Mesothelial cell of epicardium (in vitro differentiated cells): ENCODE measurements around the gene WRNIP1. TPM values are rescaled to one million over a fixed set of nuclear protein-coding genes. Genes with fewer than 3 reads are reported as not detected.

Experiments
- DNase-seq, 2 experiments: peaks; one replicate each; pipeline ENCODE4 v3.0.0; 2021; ENCODE audit warnings: low spot score in 2 of 2; ENCODE audit not compliant: unreplicated experiment in 2 of 2
- H3K27ac Mint-ChIP-seq: 2 replicates; pipeline ENCODE4 v1.8.0; 2021; ENCODE audit warnings: mixed read lengths
- H3K27me3 Mint-ChIP-seq: 2 replicates; pipeline ENCODE4 v1.8.0; 2021; ENCODE audit warnings: low read depth, mixed read lengths
- H3K36me3 Mint-ChIP-seq: 2 replicates; pipeline ENCODE4 v1.8.0; 2021; ENCODE audit warnings: mixed read lengths
- H3K4me1 Mint-ChIP-seq: 2 replicates; pipeline ENCODE4 v1.8.0; 2021; ENCODE audit warnings: mixed read lengths
- H3K4me3 Mint-ChIP-seq: 2 replicates; pipeline ENCODE4 v1.8.0; 2021; ENCODE audit warnings: mild to moderate bottlenecking, moderate library complexity, mixed read lengths
- H3K9me3 Mint-ChIP-seq: 2 replicates; pipeline ENCODE4 v1.8.0; 2021; ENCODE audit warnings: mixed read lengths
- CTCF ChIP-seq: fragments of 200-600 bp; sonication (generic); IDR thresholded peaks from one replicate; pipeline ENCODE4 v1.5.0; 2021; ENCODE audit warnings: antibody characterized with exemption; ENCODE audit not compliant: unreplicated experiment
- total RNA-seq: library from RNA; stranded (reverse); gene quantifications from 3 replicates; pipeline ENCODE4 v1.2.1, GENCODE V29; 2021

Gene WRNIP1
- total RNA-seq, 1 donor from 2014 or later, result 41.3 TPM

- no peak overlapping the region for H3K27ac Mint-ChIP-seq
These were observed 27.3 kb upstream of the WRNIP1 start for GRCh38 chr6:2737885-2738284.

DNA sequence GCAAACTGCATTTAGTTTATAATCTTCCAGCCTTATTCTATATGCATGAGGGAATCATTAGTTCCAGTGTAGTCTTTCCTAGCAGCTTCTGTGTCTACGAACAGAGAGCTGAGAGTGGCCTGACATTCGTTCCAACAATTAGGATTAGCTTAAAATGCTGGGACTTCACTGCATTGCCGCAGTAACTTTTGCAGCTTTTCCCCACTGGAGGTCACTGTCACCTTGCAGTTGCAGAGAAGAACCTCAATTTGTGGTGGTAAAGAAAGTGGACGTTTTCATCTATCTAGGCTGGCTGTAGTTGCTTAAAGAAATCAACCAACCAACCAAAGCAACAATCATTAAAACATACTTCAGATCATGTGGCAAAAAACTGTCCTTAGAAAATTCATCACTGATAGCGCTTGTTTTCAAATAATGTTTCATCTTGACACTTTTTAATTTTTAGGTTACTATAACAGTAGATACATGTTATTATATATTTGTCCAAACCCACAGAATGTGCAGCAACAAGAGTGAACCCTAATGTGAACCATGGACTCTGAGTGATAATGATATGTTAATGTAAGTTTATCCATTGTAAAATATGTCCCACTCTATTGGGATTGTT is 26.7 kb upstream of the WRNIP1 start:
- DNase-seq, result peak in 1 of 2 experiments; percentile 53
- TF ChIP-seq CTCF, result peak; percentile 27
- no peaks in the 10 kb centered on the region for H3K27me3 Mint-ChIP-seq
- H3K36me3 Mint-ChIP-seq, result no peaks in the 10 kb centered on the region
- H3K4me1 Mint-ChIP-seq, result peaks cover 4% of the 10 kb centered on the region
- no peak overlapping the region for H3K4me3 Mint-ChIP-seq
- no peaks in the 10 kb centered on the region for H3K9me3 Mint-ChIP-seq
- no peak overlapping the region for H3K27ac Mint-ChIP-seq

More at GRCh38 chr6:2737885-2738284, 27.3 kb upstream of the WRNIP1 start:
- no peaks in the 10 kb centered on the region for H3K36me3 Mint-ChIP-seq
- no peak for DNase-seq
- H3K27me3 Mint-ChIP-seq, result no peaks in the 10 kb centered on the region
- no peaks in the 10 kb centered on the region for H3K9me3 Mint-ChIP-seq
- no peak for TF ChIP-seq CTCF
- no peaks in the 10 kb centered on the region for H3K4me1 Mint-ChIP-seq
- H3K4me3 Mint-ChIP-seq, result no peak overlapping the region

GRCh38 chr6:2739335-2739734 is 25.9 kb upstream of the WRNIP1 start:
- Mint-ChIP-seq H3K27me3 (no peaks in the 10 kb centered on the region), H3K27ac (no peak overlapping the region), H3K9me3 (no peaks in the 10 kb centered on the region), H3K4me3 (no peak overlapping the region), H3K4me1 (peaks cover 11% of the 10 kb centered on the region), H3K36me3 (no peaks in the 10 kb centered on the region)
- no peak for DNase-seq
- no peak for TF ChIP-seq CTCF

- no peaks in the 10 kb centered on the region for H3K36me3 Mint-ChIP-seq
- no peak for TF ChIP-seq CTCF
- H3K4me3 Mint-ChIP-seq, result no peak overlapping the region
- no peak overlapping the region for H3K27ac Mint-ChIP-seq
- no peak for DNase-seq
- H3K9me3 Mint-ChIP-seq, result no peaks in the 10 kb centered on the region
- H3K4me1 Mint-ChIP-seq, result peaks cover 22% of the 10 kb centered on the region
- H3K27me3 Mint-ChIP-seq, result no peaks in the 10 kb centered on the region
These were observed 24.6 kb upstream of the WRNIP1 start for GRCh38 chr6:2740581-2740980.

GRCh38 chr6:2741756-2742155 is 23.4 kb upstream of the WRNIP1 start:
- TF ChIP-seq CTCF, result no peak
- Mint-ChIP-seq H3K4me3 (no peak overlapping the region), H3K9me3 (no peaks in the 10 kb centered on the region)

More at GRCh38 chr6:2741756-2742155, 23.4 kb upstream of the WRNIP1 start:
- Mint-ChIP-seq H3K27me3 (no peaks in the 10 kb centered on the region), H3K36me3 (no peaks in the 10 kb centered on the region), H3K27ac (no peak overlapping the region), H3K4me1 (peaks cover 29% of the 10 kb centered on the region)
- no peak for DNase-seq
